Activated CD4-positive, CD25-positive, alpha-beta regulatory T cell treated with anti-CD3 and anti-CD28 coated beads, Interleukin-2, amount 50 U/mL, for 24 hours (primary cell): ENCODE results near the gene DIP2C.
"Not testable (repeated sequence)": the region's sequence is repeated elsewhere in the genome, so short reads cannot be mapped to it uniquely, and the experiment has no call there.

Experiments used
- ATAC-seq, 2 donors: fragments of 150-1000 bp; cut with Tn5 transposase; one replicate each; pipeline ENCODE4 v1.10.0; 2021; ENCODE audit warnings: mild to moderate bottlenecking in 1 of 2, moderate library complexity in 1 of 2

Gene DIP2C

GRCh38 chr10:693506-693905, 4.0 kb upstream of the DIP2C start:
- no peak for ATAC-seq

- no peak for ATAC-seq
These were observed 3.3 kb upstream of the DIP2C start for GRCh38 chr10:692682-693351.

- ATAC-seq = no peak
These were observed 1.7 kb upstream of the DIP2C start for GRCh38 chr10:691216-691615.

- ATAC-seq = no peak
These were observed 1.1 kb upstream of the DIP2C start for GRCh38 chr10:690372-691161.

- no peak for ATAC-seq
These were observed 382 bp downstream of the DIP2C start for GRCh38 chr10:689121-689451.

GRCh38 chr10:688312-689120, 952 bp downstream of the DIP2C start:
- ATAC-seq = no peak

GRCh38 chr10:687583-688311, 1.7 kb downstream of the DIP2C start:
- ATAC-seq = no peak

- ATAC-seq = no peak
These were observed 3.1 kb downstream of the DIP2C start for GRCh38 chr10:686155-686931.

- ATAC-seq = no peak
These were observed 3.9 kb downstream of the DIP2C start for GRCh38 chr10:685613-686012.

- no peak for ATAC-seq
These were observed 5.9 kb downstream of the DIP2C start for GRCh38 chr10:683448-684071.

- ATAC-seq = no peak
These were observed 6.5 kb downstream of the DIP2C start for GRCh38 chr10:682931-683447.

- ATAC-seq = no peak
These were observed 7.7 kb downstream of the DIP2C start for GRCh38 chr10:681670-682318.

GRCh38 chr10:680745-681144, 8.7 kb downstream of the DIP2C start:
- no peak for ATAC-seq

GRCh38 chr10:680146-680545, 9.3 kb downstream of the DIP2C start:
- no peak for ATAC-seq

GRCh38 chr10:679556-679955, 9.9 kb downstream of the DIP2C start:
- ATAC-seq = no peak

GRCh38 chr10:678662-679005, 10.8 kb downstream of the DIP2C start:
- not testable (repeated sequence) for ATAC-seq

GRCh38 chr10:677750-678661, 11.5 kb downstream of the DIP2C start:
- ATAC-seq = no peak

GRCh38 chr10:677038-677437, 12.4 kb downstream of the DIP2C start:
- no peak for ATAC-seq

- ATAC-seq = no peak
These were observed 13.3 kb downstream of the DIP2C start for GRCh38 chr10:676178-676577.

- no peak for ATAC-seq
These were observed 13.9 kb downstream of the DIP2C start for GRCh38 chr10:675532-675931.
